ENCODE results near the gene TUBB6. TPM values are rescaled to one million over a fixed set of nuclear protein-coding genes. Genes with fewer than 3 reads are reported as not detected.

The TUBB6 gene
- 860 and 1,510 TPM in 2 replicates for total RNA-seq

DNA sequence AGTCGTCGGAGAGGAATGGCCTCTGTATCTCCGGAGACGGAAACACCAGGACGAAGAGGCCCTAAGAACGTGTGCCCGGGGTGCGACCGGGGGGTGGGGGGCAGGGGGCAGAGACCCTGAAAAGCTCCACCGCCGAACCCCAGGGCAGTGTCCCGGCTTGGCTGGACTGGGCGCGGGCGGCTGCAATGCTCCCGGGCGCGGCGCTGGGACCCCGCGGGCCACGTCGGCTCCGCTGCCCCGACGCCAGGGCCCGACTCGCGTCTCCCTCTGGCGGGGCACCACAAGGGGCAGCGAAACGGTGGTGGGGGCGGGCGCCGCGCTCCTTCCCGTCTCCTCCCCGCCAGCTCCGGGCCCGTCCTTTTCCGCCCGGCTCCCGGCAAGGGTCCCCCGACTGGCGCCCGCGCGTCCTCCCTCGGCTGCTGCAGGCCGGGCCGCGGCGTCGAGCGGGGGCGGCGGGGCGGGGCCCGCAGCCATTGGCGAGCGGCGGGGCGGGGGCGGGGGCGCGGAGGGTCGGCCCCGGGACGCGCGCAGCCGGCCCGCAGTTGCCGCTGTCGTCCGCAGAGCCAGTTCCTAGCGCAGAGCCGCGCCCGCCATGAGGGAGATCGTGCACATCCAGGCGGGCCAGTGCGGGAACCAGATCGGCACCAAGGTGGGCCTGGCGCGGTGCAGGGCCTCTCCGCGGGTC lies at the start of gene TUBB6:
TSS of gene TUBB6 (plus strand) at position 541 of the 685 bp plus-strand sequence. CDS start at position 593, 52 bp downstream.
- peak in 1 of 2 donors; percentile 91 for DNase-seq (ENCODE audit: low read depth in 2 of 2)

DNA sequence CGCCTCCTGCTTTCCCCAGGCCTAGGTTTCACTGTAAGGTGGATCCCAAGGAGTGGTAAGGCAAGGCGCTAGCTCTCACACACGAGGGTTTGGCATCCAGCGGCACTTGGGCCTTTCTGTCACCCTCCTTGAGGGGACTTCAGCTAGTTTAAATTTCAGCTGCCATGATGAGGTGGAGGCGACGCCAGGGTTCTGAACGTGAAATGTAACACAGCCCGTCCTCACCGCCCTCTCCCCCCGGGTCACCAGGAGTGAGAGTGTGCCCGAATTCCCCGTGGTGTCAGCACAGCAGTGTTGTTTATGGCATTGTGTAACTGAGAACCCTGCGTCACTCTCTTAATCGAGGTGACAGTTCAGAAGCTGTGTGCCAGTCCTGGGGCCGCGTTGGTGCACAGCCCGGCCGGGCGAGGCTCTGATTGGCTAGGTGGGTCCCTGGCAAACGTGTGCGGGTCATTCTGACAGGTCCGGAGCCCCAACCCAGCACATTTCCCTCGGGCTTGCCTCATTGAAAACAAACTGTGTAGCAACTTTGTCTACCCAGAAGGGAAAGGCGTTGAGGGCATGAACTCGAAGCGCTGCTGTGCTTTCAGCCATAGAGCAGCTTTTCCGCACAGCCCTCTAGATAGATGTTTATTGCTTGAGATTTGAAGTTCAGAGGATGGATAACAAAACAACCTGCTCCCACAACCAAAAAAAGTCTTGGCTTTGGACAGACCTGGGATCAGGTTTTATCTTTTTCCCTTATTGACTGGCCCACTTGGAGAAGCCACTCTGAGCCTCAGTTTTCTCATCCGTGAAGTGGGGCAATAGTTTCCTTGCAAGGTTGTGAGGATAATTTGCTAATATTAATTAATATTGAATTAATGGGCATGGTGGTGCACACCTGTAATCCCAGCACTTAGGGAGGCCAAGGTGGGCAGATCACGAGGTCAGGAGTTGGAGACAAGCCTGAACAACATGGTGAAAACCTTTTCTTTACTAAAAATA lies 49.0 kb upstream of the TUBB6 start:
- no peak for DNase-seq (ENCODE audit: low read depth in 2 of 2)

DNA sequence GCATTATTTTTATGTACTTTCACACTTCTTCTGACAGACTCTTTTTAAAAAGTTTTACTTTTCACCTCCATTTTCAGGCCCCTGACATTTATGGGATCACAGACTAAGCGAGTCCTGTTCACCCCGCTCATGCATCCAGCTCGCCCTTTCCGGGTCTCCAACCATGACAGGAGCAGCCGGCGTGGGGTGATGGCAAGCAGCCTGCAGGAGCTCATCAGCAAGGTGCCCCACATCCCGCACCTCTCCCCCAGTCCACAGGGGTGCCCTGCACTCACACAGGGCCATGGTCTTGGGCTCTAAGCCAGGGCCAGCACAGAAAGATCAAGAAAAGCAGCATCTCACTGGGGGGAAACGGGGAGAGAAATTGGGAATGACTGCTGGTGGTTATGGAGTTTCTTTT lies 45.3 kb upstream of the TUBB6 start:
- DNase-seq (ENCODE audit: low read depth in 2 of 2), result no peak

DNA sequence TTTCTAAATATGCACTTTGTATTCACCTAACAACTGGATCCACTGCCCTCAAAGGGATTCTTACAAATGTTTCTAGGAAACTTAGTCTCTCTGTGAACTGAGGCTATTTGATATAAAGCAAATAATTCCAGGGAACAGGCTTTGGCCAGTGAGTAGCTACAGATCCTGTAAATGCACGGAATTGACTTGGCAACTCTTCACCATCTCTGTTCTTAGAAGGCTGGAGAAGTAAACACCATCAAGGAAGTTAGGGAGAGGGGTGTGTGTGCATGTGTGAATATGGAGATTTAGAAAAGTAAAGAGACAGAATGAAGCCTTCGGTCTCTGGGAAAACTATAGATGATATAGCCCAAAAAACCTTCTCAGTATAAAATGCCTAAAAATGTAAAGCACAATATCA lies 43.2 kb upstream of the TUBB6 start:
- DNase-seq (ENCODE audit: low read depth in 2 of 2), result no peak

DNA sequence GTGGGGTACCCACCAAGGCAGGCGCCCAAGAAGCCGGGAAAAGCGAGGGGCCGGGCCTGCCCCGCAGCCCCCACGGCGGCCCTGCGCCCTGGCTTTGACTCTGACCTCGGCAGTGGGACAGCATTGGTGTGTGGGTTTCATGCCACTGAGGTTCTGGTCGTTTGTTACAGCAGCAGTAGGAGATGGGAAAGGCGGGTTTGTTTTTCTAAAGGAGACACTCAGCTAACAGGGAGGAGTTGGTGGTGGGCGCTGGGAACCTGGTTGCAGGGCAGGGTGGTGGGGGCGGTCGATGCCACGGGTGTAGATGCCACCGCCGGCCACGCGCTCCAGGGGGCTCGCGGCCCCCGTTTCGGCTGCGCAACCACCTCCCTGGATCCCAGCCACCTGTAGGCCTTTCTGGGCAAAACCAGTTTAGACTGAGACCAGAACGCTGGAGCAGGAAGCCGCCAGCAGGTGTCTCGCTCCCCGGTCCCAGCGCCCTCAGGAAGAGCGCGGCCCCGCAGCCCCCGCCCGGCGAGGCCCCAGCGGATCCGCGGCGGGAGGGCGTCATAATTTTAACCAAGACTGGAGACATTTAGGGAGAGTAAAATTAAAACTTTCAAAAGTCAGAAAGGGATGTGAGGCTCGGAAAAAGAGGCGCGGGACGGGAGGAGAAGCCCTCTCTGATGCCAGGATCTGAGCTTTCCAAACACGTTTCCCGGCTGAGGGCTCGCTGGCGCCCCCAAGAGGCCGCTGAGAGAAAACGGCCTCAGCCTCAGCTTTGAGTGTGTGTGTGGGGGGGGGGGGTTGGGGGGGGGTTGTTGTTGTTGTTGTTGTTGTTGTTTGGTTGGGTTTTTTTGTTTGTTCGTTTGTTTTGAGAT lies 36.4 kb upstream of the TUBB6 start:
- DNase-seq (ENCODE audit: low read depth in 2 of 2), result peak; percentile 61 to 81

DNA sequence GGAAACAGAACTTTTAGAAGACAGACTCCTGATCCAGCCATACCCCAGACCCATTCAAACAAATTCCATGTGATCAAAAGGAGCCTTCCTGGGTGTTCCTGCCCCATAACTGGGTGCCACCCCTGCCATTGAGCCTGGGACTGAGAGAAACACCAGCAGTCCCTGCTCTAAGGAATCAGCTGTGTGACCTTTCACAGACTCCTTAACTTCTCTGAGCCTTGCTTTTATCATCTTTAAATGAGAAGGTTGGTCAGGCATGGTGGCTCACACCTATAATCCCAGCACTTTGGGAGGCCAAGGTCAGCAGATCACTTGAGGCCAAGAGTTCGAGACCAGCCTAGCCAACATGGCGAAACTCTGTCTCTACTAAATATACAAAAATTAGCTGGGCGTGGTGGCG lies 33.2 kb upstream of the TUBB6 start:
- no peak for DNase-seq (ENCODE audit: low read depth in 2 of 2)

DNA sequence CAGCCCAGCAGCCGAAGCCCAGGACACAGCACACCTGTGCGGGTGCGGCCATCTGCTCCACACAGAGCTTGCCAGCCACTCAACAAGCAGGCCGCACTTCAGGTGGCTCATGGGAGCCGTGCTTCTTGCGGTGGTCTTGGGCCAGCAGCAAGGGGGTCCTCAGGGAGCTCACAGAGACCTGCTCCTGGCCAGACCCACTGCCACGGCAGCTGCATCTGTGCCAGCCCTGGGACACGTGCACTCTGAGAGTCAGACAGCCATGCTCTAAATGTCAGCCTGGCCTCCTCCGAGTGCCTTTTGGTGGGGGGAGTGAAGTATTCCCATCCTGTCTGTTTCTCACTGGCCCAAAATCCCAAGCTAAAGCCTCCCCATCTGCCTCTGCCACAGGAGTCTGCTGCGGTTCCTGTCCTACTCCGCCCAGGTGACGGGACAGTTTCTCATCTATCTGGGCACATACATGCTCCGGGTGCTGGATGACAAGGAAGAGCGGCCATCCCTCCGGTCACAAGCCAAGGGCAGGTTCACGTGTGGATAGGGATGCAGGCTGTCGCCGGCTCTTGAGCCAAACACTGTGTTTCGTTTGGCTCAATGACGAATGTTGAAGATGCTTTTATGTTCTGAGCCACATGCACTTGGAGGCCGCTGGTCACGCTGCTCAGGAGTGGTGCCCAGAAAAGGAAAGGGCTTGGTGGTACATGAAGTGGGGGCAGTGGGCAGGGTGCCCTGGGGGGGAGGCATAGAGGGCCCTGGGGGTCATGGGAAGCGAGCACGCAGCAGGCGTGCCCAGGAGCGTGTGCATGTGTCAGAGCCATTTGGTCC lies 31.1 kb upstream of the TUBB6 start:
- no peak for DNase-seq (ENCODE audit: low read depth in 2 of 2)

DNA sequence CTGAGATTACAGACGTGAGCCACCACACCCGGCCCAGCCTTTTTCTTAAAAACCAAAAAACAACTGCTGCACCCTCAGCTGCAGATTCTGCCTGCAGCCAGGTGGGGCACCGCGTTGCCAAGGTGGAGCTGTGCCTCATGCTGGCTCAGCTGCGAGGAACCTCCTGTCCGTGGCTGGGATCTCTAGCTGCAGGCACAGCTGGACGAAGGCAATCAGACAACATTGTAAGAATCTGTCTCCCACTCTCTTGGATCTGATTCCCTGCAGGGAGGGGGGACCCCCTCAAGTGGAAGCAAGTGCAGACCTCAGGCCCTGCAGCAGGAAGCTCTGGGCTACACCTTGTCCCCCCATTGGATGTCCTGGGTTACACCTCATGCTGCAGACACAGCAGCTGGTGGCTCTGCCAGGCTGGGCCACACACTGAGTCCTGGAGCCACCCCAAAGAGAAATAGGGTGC lies 29.8 kb upstream of the TUBB6 start:
- DNase-seq (ENCODE audit: low read depth in 2 of 2), result no peak

DNA sequence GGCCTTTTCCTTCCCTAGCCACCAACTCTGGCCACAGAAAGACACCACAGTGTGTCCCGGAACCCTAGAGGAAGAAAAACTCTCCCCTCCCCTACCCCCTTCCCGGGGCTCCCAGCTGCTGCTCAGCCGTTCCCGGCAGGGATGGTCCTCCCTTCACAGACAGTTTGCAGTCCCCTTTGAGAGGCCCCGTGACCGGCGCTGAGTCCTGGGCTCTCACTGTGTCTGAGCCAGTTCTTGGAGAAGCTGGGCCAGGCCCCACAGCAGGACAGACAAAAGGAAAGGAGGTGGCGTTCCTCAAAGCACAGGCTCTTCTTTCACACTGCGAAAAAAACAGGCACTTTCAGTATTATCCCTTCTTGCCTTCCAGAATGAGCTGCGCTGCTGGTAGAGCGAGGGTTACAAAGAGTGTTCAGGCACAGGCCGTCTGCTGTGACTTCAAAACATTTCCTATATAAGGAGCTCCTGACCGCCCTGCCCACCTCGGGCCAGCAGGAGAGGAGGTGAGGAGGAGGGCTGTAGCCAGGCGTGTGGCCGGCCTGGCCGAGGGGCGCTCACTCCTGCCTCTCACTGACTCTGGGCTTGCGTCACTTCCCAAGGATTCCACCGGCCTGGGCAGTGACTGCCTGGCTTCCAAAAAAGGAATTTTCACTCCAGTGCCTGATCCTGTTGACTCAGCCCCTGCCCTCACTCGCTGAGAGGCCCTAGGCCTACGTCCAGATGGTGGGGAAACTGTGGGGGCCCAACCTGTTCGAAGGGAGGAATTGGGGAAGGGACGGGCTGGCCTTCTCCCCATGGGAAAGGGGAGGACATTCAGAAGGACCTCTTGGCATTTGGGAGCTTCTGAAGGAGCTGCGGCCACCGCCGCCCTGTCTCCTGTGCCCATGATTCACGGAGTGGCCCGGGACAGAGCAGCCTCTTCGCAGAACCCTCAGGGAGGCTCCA lies 29.0 kb upstream of the TUBB6 start:
- peak; percentile 91 to 93 for DNase-seq (ENCODE audit: low read depth in 2 of 2)

DNA sequence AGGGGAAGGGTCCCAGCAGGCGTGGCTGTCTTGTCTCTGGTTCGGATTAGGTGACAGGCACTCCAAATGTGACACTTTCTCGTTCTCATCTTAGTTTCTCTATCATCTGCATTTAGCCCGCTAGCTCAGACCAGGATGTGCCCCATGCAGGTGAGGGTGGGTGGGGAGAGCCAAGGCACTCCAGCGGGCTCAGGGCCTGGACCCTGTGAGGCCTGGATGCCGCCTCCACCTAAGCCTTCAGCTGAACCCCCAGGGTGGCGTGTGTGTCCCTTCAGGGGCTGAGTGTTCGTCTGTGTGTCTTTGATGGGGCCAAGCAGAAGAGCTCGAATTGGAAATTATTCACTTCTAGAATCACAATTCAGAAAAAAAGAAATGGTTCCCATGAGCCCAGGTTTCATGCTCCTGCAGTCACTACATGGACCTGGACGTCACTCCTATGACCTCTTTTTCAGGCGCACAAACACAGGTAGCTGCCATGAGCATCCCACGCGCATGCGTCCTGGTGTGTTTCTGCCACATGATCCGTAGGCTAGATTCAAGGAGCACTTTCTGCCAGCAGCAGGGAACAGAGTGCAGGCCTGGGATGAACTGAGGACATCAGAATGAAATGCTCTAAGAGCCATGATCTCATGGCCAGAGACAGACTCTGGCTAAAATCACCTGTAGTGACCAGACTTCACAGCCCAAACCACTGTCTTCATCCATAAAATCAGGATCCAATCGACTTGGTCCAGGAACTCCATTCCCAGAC lies 28.1 kb upstream of the TUBB6 start:
- DNase-seq (ENCODE audit: low read depth in 2 of 2), result no peak

DNA sequence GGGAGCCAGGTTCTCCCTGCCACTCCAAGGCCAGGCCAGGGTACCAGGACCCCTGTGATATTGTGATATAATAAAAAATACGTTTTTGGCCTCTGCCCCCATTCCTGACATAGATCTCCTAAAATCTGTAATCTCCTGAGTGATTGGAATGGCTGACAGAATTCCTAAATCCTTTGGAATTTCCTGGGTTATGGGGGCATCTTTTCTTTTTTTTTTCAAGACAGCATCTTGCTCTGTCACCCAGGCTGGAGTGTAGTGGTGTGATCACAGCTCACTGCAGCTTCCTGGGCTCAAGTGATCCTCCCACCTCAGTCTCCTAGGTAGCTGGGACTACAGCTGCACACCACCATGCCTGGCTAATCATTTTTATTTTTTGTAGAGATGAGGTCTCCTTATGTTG lies 26.2 kb upstream of the TUBB6 start:
- no peak for DNase-seq (ENCODE audit: low read depth in 2 of 2)

DNA sequence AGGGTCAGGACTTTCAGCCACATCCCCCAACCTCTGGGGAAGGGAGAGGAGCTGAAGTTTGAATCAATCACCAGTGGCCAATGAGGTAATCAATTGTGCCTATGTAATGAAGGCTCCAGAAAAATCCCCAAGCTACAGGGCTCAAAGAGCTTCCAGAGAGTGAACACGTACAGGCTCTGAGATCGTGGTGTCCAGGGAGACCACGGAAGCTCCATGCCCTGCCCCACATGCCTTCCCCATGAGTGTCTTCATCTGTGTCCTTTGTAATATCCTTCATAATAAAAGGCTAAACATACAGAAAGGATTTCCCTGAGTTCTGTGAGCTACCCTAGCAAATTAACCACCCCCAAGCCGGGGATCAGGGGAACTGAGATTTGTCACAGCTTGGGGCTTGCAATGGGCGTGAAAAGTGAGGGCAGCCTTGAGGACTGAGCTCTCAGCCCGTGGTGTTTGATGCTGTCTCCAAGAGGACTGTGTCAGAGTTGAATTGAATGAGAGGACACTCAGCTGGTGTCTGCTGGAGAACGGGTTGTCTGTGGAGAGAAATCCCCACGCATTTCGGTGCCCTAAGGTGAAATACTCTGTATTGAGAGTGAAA lies 25.5 kb upstream of the TUBB6 start:
- DNase-seq (ENCODE audit: low read depth in 2 of 2), result peak in 1 of 2 donors; percentile 61

DNA sequence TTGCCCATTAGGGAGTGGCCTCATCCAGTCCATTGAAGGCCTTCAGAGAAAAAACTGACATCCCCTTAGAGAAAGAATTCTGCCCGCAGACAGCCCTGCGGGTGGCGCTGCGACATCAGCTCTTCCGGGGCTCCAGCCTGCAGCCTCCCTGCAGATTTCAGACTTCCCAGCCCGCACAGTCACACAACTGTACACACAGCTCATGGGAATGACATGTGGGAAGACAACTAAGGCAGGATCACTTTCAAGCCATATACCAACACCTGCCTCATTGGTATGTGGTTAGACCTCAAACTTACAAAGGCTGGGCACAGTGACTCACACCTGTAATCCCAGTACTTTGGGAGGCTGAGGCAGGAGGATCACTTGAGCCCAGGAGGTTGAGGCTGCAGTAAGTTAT lies 24.8 kb upstream of the TUBB6 start:
- peak in 1 of 2 donors; percentile 34 for DNase-seq (ENCODE audit: low read depth in 2 of 2)

DNA sequence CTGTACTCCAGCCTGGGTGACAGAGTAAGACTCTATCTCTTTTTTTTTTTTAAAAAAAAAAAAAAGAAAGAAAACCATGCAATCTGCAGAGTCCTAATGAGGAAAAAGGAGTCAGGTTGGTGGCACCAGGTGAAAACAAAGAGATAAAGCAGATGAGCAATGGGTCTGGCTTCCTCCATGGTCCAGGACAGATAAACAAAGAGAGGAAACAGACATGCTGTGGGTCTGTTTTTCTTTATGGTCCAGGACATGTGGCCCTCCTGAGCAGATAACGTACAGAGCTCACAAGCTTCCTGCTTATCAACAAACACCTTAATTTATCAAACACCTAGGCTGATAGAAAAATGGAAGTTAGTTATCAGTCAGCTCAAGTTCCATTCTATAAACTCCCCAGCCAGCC lies 24.4 kb upstream of the TUBB6 start:
- peak; percentile 75 to 82 for DNase-seq (ENCODE audit: low read depth in 2 of 2)

DNA sequence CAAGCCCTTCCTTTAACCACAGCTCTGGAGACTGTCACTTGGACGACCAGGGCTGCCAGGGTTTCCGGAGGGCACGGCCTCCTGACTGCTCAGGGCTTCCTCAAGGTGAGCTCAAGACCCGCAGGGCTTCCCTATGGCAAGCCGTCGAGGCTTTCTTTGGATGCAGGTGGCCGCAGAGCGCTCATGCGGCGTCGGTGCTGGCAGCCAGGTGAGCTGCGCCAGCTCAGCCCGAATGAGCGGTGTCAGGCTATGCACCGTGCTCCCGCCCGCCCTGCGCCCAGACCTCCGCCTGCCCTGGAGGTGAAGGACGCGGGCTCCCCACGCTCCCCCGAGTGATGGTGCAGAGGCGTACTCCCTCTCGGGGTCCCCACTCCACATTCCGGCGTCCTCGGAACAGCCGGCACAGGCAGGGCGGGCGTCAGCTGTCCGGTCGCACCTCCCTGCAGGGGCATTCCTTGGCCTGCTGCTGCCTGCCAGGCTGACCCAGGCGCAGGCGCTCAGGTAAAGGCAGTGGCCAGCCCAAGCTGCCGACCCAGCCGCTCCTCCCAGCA lies 20.8 kb upstream of the TUBB6 start:
- DNase-seq (ENCODE audit: low read depth in 2 of 2), result no peak

DNA sequence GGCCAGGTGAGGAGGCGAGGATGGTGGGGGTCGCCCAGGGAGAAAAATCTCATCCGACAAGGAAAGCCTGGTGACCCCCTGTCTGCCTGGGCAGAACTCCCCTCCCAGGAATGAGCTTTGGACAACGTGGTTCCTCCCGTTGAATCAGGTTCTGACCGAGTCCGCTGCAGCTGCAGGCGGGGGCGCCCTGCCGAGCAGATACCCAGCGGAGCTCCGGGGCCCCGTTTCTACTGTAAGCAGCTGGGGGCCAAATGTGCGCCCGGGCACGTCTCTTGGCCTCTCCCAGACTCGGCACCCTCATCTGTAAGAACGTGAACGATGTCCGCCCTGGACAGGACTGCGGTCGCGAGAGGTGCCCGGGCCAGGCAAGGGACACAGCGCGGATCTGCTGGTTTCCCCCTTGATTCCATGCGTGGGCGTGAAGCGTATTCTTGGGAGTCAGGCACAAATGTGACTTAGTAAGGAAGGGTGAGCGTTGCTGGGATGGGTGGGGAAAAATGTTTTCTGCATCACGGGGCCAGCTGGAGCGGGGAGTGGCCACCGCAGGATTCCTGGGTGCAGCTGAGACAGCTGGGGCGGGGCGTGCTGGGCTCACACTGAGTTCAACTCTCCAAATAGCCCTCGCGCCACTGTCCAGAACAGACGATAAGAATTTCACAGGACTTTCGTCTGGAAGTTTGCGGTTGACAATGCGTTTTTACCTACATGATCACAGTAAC lies 20.2 kb upstream of the TUBB6 start:
- peak in 1 of 2 donors; percentile 26 for DNase-seq (ENCODE audit: low read depth in 2 of 2)

DNA sequence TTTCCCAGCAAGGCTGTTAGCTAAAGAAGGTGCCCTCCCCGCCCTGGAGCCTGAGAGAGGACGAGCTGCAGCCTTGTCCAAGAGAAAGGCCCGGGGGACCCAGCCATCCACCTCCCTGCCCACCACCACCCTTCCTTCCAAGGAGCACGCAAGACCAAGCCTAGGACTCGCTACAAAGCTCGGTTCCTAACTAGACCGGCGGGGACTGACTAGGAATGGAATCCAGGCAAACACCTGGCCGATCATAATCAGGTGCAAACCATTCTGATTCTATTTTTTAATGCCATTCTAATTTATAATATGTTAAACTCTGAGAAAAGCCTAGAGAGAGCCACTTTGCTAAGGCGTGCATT lies 19.7 kb upstream of the TUBB6 start:
- DNase-seq (ENCODE audit: low read depth in 2 of 2), result no peak

DNA sequence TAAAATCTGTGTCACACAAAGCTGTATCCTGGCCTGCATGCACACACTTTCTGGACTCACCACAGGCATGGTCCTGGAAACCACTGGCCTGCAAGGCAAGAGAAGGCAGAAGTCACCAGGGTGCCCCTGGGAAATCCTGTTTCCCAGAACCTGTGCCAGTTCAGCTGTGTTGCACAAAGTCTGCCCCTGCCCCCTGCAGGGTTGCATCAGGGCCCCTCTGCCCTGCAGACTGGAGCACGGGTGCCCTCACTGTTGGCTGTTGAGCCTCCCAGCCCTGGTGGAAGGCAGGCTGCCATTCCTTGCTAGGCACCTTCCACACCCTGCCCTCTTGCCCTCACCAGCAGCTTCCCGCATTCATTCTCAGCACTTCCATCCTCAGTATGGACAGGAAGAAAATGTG lies 18.0 kb upstream of the TUBB6 start:
- DNase-seq (ENCODE audit: low read depth in 2 of 2), result no peak
